Heart right ventricle (tissue), 16 donors: ENCODE results near the gene AFDN. TPM values are rescaled to one million over a fixed set of nuclear protein-coding genes. Genes with fewer than 3 reads are reported as not detected.
"Not testable (repeated sequence)": the region's sequence is repeated elsewhere in the genome, so short reads cannot be mapped to it uniquely, and the experiment has no call there.

ENCODE experiments used
- ATAC-seq, 8 donors: fragments of 200-7000 bp; cut with Tn5 transposase; one replicate each; pipeline ENCODE4 v1.9.1; 2020; ENCODE audit warnings: mild to moderate bottlenecking in 8 of 8, moderate library complexity in 8 of 8, moderate number of reproducible peaks in 1 of 8
- DNase-seq, 2 donors: peaks; one replicate each; pipeline ENCODE4 v3.0.0-alpha.2; 2020
- H3K27ac ChIP-seq, 10 donors: fragments of 200-600 bp; sonication (generic) in 2 of 10; one replicate each; pipeline versions ENCODE4 v1.5.0 to v1.8.0; 2020 to 2022; ENCODE audit warnings: mild to moderate bottlenecking in 3 of 10
- H3K27me3 ChIP-seq, 7 donors: fragments of 200-600 bp; one replicate each; pipeline ENCODE4 v1.8.0; 2021 to 2022; ENCODE audit warnings: mild to moderate bottlenecking in 2 of 7
- H3K36me3 ChIP-seq, 9 donors: fragments of 200-600 bp; sonication (generic) in 1 of 9; one replicate each; pipeline versions ENCODE4 v1.5.0 to v1.8.0; 2020 to 2022; ENCODE audit warnings: mild to moderate bottlenecking in 2 of 9
- H3K4me1 ChIP-seq, 9 donors: fragments of 200-600 bp; sonication (generic) in 1 of 9; one replicate each; pipeline versions ENCODE4 v1.5.0 to v1.8.0; 2020 to 2022; ENCODE audit warnings: mild to moderate bottlenecking in 4 of 9
- H3K4me3 ChIP-seq, 10 donors: fragments of 200-600 bp; sonication (generic) in 2 of 10; one replicate each; pipeline versions ENCODE4 v1.5.0 to v1.8.0; 2020 to 2022; ENCODE audit warnings: mild to moderate bottlenecking in 7 of 10, moderate library complexity in 2 of 10
- H3K9me3 ChIP-seq, 11 donors: fragments of 200-600 bp in 10 of 11; sonication (generic) in 2 of 11; one replicate each; pipeline versions ENCODE4 v1.5.0 to v1.8.0; 2013 to 2022; ENCODE audit warnings: mild to moderate bottlenecking in 2 of 11, control low read depth in 1 of 11, moderate library complexity in 1 of 11
- WGBS, 2 donors: extraction: QIAGEN DNeasy Blood & Tissue Kit; methylation state at CpG; one replicate each; pipeline ENCODE4 v1.1.7; 2013; ENCODE audit warnings: inconsistent platforms in 1 of 2; 5-methylcytosine and 5-hydroxymethylcytosine counted together
- intact Hi-C, 10 donors: fragments of 100-400 bp; cut with DNase I; formaldehyde crosslinking; loops; one replicate each; pipeline versions ENCODE4 v1.11.1 to v1.14.2; 2022
- polyA plus RNA-seq, 2 donors: library from polyadenylated mRNA; stranded (reverse); fragments of 200-250 nt; gene quantifications; one replicate each; pipeline ENCODE4 v1.2.3, GENCODE V29; 2013
- total RNA-seq, 10 donors: library from RNA; stranded (reverse); fragmentation: NEBNext Ultra II Directional in 3 of 10; extraction: Animal tissue kit (Norgen Biotek cat#: 25700) in 3 of 10; gene quantifications; one replicate each; pipeline versions ENCODE4 v1.2.1 to v1.2.4, GENCODE V29; 2021 to 2023
- TF ChIP-seq, protein P1 (sequence below), 9 donors: fragments of 200-600 bp; sonication (generic) in 2 of 9; IDR thresholded peaks; one replicate each; pipeline versions ENCODE4 v1.5.0 to v1.8.0; 2021 to 2022; ENCODE audit warnings: antibody characterized with exemption in 9 of 9, mild to moderate bottlenecking in 5 of 9, moderate library complexity in 1 of 9
- donor health status: Arrhythmogenic right ventricular cardiomyopathy.
- donor health status: ischemic (EF 13 %, LVEDD 7.1; RV severe dilation, severe dysfunction).
- donor health status: healthy with polysubstance abuse.
- donor health status: DM: no; HTN: yes; CAD: no.
- donor health status: DM: no; HTN: no; CAD: no.
- donor health status: ischemic (EF 25% LVEDD 6.9; RV normal size, moderate dysfunction).
- donor health status: ischemic (EF 25% LVEDD 5.7; RV mildly dilated, moderate dysfunction).
- donor health status: healthy.
- donor health status: DM: yes; HTN: yes; CAD: no.
- donor health status: Ischemic cardiomyopathy.
- donor health status: ischemic (EF 35%, LVEDD 5.7; RV mildly dilated, moderate dysfunction).
- donor health status: nonischemic (EF 11% LVEDD 7.7; RV severe dilation, severe dysfunction).
- donor health status: DM: yes; HTN: yes; CAD: no.
- donor health status: PGD.
- donor health status: ischemic (EF 29% LVEDD 5.4; RV normal size, mild dysfunction).
- donor health status: nonischemic (EF 23%, LVEDD 6.1; RV moderate dilation, normal function).

Gene AFDN
- total and polyA plus RNA-seq, 12 donors = 17.4 to 79.9 (median 58.0) TPM

- intact Hi-C loops = no loop called here
- DNase-seq (no peak), ATAC-seq (no peak)
- H3K9me3 ChIP-seq = no peaks in the 10 kb centered on the region
- peaks cover 0 to 22% (median 8%) of the 10 kb centered on the region in 9 donors for H3K4me1 ChIP-seq
- H3K27me3 ChIP-seq = peaks cover 0 to 16% (median 0%) of the 10 kb centered on the region in 7 donors
- no peak within 1 kb of the TSS for H3K27ac ChIP-seq
- WGBS, 2 donors = 82 to 88% methylated on average over 9 of the region's 9 CpGs
- no peak within 1 kb of the TSS for H3K4me3 ChIP-seq
- TF ChIP-seq, protein P1, sequence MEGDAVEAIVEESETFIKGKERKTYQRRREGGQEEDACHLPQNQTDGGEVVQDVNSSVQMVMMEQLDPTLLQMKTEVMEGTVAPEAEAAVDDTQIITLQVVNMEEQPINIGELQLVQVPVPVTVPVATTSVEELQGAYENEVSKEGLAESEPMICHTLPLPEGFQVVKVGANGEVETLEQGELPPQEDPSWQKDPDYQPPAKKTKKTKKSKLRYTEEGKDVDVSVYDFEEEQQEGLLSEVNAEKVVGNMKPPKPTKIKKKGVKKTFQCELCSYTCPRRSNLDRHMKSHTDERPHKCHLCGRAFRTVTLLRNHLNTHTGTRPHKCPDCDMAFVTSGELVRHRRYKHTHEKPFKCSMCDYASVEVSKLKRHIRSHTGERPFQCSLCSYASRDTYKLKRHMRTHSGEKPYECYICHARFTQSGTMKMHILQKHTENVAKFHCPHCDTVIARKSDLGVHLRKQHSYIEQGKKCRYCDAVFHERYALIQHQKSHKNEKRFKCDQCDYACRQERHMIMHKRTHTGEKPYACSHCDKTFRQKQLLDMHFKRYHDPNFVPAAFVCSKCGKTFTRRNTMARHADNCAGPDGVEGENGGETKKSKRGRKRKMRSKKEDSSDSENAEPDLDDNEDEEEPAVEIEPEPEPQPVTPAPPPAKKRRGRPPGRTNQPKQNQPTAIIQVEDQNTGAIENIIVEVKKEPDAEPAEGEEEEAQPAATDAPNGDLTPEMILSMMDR (IDR thresholded peaks at IDR 0.05) = no peak
- H3K36me3 ChIP-seq = no peaks in the 10 kb centered on the region
Observed at GRCh38 chr6:167997642-167998041, 170.9 kb downstream of the AFDN start, which contains the start of gene KIF25. KIF25 (plus strand) TSS chr6:167997671; CDS start chr6:168029586, 31,915 bp downstream.

DNA sequence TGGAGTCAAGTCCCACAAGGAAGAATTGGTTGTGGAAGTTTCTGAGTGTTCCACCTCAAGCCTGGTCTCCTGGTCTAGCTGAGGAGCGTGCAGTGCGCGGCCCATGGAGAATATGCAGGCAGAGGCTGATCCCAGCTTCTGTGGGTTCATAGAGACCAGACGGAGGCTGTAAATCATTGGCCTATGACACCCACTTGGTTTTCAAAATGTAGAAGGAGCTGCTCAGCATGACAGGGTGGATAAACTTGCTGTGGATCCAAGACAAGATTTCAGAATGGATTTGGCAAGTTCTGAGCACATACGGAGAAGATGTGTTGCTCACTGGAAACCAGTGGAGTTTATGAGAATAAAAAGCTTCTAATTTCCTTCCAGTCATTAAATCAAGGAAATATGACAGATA is 171.5 kb downstream of the AFDN start:
- no peak for ATAC-seq

DNA sequence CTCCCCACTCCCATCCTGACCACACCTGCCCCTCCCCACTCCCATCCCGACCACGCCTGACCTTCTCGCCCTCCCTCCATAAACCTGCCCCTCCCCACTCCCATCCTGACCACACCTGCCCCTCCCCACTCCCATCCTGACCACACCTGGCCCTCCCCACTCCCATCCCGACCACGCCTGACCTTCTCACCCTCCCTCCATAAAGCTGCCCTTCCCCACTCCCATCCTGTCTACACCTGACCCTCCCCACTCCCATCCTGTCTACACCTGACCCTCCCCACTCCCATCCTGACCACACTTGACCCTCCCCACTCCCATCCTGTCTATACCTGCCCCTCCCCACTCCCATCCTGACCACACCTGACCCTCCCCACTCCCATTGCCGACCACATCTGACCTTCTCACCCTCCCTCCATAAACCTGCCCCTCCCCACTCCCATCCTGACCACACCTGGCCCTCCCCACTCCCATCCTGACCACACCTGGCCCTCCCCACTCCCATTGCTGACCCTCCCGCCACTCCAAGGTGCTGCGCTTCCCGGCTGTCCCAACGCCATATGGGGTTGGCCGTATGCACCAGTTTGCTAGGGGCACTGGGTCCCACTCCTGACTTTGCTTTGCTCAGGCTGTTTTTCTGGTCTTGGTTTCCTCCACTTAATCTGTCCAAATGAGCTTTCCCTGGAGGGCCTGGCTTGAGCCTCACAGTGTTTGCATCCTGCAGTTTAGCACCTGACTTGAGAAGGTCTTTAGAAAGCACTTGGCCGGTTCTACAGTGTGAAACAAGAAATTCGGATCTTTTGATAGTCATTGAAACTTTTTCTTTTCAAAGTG is 173.7 kb downstream of the AFDN start:
- peaks cover 0 to 25% (median 7%) of the 10 kb centered on the region in 9 donors for H3K4me1 ChIP-seq
- H3K27ac ChIP-seq = no peak overlapping the region
- TF ChIP-seq, protein P1 (IDR thresholded peaks at IDR 0.05) = no peak
- H3K4me3 ChIP-seq = no peak overlapping the region
- ATAC-seq (no peak), DNase-seq (no peak)
- no peaks in the 10 kb centered on the region for H3K9me3 ChIP-seq
- no peaks in the 10 kb centered on the region for H3K36me3 ChIP-seq
- intact Hi-C loops = no loop called here
- peaks cover 0 to 16% (median 0%) of the 10 kb centered on the region in 7 donors for H3K27me3 ChIP-seq
- WGBS, 2 donors = 96 to 97% methylated on average over 13 of the region's 13 CpGs

More for the DNA sequence above, 171.5 kb downstream of the AFDN start:
- no peaks in the 10 kb centered on the region for H3K9me3 ChIP-seq
- no peak overlapping the region for H3K4me3 ChIP-seq
- intact Hi-C loops = no loop called here
- TF ChIP-seq, protein P1 (IDR thresholded peaks at IDR 0.05) = no peak
- peaks cover 0 to 24% (median 13%) of the 10 kb centered on the region in 9 donors for H3K4me1 ChIP-seq
- H3K27me3 ChIP-seq = peaks cover 0 to 16% (median 0%) of the 10 kb centered on the region in 7 donors
- H3K36me3 ChIP-seq = no peaks in the 10 kb centered on the region
- no peak for DNase-seq
- H3K27ac ChIP-seq = no peak overlapping the region
- 88 to 89% methylated on average over 5 of the region's 5 CpGs for WGBS, 2 donors

GRCh38 chr6:168001029-168001332 is 174.3 kb downstream of the AFDN start:
- H3K4me1 ChIP-seq = peaks cover 0 to 25% (median 7%) of the 10 kb centered on the region in 9 donors
- H3K27ac ChIP-seq = no peak overlapping the region
- no peak overlapping the region for H3K4me3 ChIP-seq
- intact Hi-C loops = no loop called here
- TF ChIP-seq, protein P1 (IDR thresholded peaks at IDR 0.05) = no peak
- no peaks in the 10 kb centered on the region for H3K36me3 ChIP-seq
- H3K27me3 ChIP-seq = peaks cover 0 to 16% (median 0%) of the 10 kb centered on the region in 7 donors
- no peak for ATAC-seq
- H3K9me3 ChIP-seq = no peaks in the 10 kb centered on the region
- WGBS, 2 donors = 81 to 93% methylated on average over 10 of the region's 10 CpGs
- DNase-seq = no peak

GRCh38 chr6:168001514-168001913 is 174.8 kb downstream of the AFDN start:
- Histone ChIP-seq H3K4me1 (peaks cover 0 to 25% (median 7%) of the 10 kb centered on the region in 9 donors), H3K27me3 (peaks cover 0 to 16% (median 0%) of the 10 kb centered on the region in 7 donors)
- 90 to 93% methylated on average over 13 to 18 of the region's 21 CpGs for WGBS, 2 donors
- H3K4me3 ChIP-seq, H3K36me3 ChIP-seq, DNase-seq, H3K9me3 ChIP-seq, intact Hi-C loops, H3K27ac ChIP-seq, ATAC-seq: not testable (repeated sequence)
